NCI-H748 treated with DMSO at 0.1 percent for 48 hours (cell line): ENCODE results near the gene SLC8B1.

Experiments
- DNase-seq: peaks from one replicate; lab custom pipeline; 2025; lab: John Stamatoyannopoulos, UW

The SLC8B1 gene

DNA sequence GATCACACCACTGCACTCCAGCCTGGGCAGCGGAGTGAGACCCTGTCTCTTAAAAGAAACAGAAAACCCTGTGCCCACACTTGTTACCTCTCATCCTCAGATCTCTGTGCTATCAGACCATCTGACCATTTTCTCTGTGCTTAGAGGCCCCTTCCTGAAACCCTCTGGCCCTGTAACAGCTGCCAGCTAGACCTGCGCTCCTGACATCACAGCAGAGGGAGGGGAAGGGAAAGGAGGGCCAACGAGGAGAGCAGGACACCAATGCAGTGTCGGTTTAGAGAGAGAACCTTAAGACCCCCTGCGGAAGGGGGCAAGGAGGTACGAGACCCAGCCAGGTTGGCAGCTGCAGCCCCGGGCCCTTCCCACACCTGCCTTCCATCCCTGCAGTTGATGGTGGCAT is 42.4 kb downstream of the SLC8B1 start:
- DNase-seq: no peak

DNA sequence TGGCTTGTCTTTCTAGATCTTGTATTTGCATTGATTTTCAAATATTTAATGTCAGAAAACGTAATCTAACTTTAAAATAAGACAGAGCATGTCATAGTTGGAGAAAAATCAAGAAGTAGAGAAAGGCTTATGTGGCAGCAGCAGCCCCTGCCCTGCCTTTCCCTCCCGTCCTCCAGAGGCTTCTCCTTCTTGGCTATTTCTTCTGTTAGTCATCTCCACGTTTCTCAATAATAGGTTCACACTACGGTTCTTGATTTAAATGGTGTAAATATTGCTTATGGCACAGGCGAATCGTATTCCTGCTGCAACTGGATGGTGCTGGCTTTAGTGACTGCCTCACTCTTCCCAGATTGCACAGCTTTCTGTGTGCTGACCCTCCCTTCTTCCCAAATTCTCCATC is 42.8 kb downstream of the SLC8B1 start:
- DNase-seq: no peak

GRCh38 chr12:113291586-113291985 is 43.3 kb downstream of the SLC8B1 start:
- no peak for DNase-seq

GRCh38 chr12:113290506-113290905 is 44.4 kb downstream of the SLC8B1 start:
- no peak for DNase-seq

- no peak for DNase-seq
Measured at GRCh38 chr12:113289361-113289760, 45.5 kb downstream of the SLC8B1 start.

DNA sequence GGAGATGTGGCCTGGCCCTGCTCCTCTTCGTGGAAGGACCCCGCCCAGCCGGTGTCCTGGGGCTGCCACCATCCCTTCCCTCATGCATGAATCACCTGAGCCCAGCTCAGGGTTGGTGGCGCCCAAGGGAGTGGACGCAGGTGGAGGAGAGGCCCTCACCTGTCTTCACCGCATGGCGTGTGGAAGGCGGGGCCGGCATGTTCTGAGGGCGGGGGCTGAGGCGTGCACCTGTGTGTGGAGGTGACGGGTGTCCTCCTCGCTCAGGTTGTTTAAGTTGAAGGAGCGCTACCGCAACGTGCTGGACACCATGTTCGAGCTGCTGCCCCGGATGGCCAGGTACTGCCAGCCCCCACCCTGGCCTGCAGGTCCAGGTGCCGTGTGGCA is 47.0 kb downstream of the SLC8B1 start:
- DNase-seq: no peak

GRCh38 chr12:113287146-113287898 is 47.6 kb downstream of the SLC8B1 start:
- no peak for DNase-seq

GRCh38 chr12:113286712-113287111 is 48.2 kb downstream of the SLC8B1 start:
- DNase-seq: no peak

DNA sequence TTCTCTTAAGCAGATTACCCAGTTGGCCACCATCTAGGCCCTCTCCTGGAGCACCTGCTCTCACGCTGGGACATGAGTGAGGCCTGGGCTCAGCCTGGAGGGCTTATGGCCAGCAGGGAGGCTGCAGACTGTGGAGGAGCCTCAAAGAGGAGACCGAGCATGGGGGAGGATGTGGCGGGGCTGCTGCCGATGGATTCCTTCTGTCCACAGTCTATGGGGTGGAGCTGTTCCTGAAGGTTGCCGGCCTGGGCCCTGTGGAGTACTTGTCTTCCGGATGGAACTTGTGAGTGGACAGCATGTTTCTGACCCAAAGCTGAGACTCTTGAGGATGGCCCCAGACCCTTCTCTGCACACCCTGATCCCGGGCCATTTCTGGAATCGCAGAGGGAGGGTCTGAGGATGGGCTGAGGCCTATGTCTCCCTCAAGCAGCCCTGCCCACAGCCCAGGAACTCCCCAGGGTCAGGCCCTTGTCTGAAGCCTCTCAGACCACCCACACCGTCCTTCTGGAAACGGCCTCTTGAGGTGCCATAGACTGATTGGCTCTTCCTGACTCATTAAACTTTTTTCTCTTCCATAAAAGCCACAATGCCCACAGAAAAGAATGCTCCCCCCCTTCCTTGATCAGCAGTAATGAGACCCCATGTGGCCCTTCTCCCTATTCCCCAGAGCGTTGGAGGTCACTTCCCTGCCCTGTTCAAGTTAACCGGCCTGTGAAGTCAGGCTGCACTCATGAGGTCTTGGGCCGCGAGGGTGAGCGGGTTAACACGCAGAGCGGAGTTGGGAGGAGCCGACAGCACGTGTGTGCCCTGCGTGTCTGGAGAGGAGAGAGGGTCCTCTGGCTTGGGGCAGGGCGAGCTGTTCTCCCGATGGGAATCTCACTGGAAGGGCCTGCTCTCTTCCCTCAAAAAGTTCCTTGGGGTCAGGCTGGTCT is 49.0 kb downstream of the SLC8B1 start:
- DNase-seq: no peak

- DNase-seq: no peak
Measured at GRCh38 chr12:113284751-113285150, 50.2 kb downstream of the SLC8B1 start.

DNA sequence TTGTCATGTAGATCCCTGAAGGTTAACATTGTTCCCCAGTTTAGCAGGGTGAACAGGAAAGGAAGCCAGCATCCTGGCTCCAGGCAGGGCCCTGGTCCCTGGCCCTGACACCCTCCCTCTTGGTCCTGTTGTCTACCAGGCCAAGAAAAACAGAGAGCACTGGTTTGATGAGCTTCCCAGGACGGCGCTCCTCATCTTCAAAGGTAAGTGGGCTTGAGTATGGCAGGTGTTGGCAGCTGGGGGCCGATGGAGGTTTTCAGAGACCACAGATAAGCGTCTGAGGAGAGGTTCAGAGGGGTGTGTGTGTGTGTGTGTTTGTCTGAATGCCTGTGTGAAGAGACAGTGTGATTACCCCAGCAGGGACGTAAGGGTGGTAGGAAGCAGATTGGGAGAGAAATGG is 56.3 kb downstream of the SLC8B1 start:
- DNase-seq: no peak

DNA sequence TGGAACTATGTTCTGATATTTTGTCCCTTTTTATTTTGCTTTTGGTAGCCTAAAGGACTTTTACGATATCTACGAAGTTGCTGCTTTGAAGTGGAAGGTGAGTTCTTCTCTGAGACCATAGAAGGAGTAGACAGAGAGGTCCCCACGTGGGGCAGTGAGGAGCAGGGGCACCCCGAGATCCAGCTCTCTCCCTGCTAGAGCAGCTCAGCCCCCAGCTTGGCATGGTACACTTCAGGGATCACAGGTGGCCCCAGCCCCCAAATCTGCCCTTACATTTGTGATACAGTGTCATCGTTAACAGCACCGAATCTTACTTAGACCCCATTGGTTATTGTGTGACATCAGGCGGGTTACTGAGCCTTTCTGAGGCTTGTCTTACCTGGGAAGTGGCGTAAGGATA is 56.8 kb downstream of the SLC8B1 start:
- no peak for DNase-seq

DNA sequence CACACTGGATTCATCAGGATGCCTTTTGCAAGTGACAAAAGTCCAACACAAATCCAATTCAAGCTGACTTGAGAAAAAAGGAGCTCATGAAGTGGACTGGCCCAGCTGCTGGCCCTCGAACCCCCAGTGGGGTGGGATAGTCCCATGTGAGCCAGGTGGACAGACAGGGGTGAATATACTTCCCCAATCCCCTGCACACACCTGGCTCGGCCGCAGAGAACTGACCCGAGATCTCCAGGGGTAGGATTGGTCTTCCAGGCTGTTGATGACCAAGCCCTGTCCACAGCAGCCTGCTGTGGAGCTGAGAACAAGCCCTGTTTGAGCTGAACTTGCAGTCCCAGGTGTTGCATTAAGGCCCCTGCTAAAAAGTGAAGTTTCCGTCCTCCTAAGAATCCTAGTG is 57.4 kb downstream of the SLC8B1 start:
- DNase-seq: no peak

GRCh38 chr12:113276946-113277500 is 57.9 kb downstream of the SLC8B1 start:
- DNase-seq: no peak

DNA sequence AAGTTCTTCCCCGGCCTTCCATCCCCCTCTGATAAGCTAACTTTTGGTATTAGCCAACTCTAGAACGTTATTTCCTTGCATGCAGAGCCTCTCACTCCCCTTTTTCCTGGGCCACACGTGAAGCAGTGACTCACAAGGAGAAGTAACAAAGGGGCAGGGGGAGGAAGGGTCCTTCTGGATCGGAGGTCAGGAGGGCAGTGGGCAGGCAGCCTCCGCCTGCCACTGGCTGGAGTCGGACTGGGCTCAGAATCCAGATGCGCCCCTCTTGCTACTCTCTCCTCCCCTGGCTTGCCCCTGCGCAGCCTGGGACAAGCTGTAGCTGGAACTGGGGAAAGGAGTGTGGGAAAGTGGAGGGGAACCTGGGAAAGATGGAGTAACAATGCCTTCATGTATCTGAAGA is 58.6 kb downstream of the SLC8B1 start:
- no peak for DNase-seq

- DNase-seq: no peak
Measured at GRCh38 chr12:113274848-113275247, 60.1 kb downstream of the SLC8B1 start.

GRCh38 chr12:113273053-113273725 is 61.7 kb downstream of the SLC8B1 start:
- DNase-seq: no peak

- no peak for DNase-seq
Measured at GRCh38 chr12:113271853-113272561, 62.9 kb downstream of the SLC8B1 start.

DNA sequence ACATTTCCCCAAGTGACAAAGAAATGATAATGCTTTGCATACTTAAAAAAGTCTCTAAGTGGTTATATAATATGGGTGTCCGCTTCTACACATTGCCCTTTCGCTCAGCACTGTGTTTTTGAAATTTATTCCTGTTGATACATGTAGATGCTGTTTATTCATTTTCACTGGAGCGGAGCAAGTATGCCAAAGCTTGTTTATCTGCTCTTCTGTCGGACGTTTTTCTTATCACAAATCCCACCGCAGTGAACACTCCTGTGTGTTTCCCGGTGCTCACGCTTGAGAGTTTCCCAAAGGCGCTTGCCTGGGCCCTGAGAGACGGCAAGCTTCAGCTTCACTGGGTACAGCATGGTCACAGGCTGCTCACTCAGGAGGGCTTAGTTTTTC is 63.5 kb downstream of the SLC8B1 start:
- no peak for DNase-seq

GRCh38 chr12:113270709-113271009 is 64.2 kb downstream of the SLC8B1 start:
- DNase-seq: no peak

GRCh38 chr12:113269257-113269943 is 65.5 kb downstream of the SLC8B1 start:
- DNase-seq: no peak
